ENCODE results near the gene C2orf15.

- TF ChIP-seq CTCF (conservative IDR thresholded peaks at IDR 0.05; ENCODE audit: low read length): no peak
- no peak for TF ChIP-seq EZH2phosphoT487 (IDR thresholded peaks at IDR 0.05; ENCODE audit: borderline replicate concordance, low read depth, low read length)
Observed at GRCh38 chr2:99184811-99185210, 43.3 kb downstream of the C2orf15 start.
